GM21360 (cell line): Measurements from ENCODE around the gene VASH1.

ENCODE experiments used
- ATAC-seq: cut with Tn5 transposase; IDR thresholded peaks from one replicate; pipeline ENCODE4 v1.9.1; 2021; ENCODE audit warnings: mild to moderate bottlenecking, moderate library complexity; ENCODE audit not compliant: unreplicated experiment

The VASH1 gene

GRCh38 chr14:76782115-76782884, 21.0 kb downstream of the VASH1 start:
- no peak for ATAC-seq

DNA sequence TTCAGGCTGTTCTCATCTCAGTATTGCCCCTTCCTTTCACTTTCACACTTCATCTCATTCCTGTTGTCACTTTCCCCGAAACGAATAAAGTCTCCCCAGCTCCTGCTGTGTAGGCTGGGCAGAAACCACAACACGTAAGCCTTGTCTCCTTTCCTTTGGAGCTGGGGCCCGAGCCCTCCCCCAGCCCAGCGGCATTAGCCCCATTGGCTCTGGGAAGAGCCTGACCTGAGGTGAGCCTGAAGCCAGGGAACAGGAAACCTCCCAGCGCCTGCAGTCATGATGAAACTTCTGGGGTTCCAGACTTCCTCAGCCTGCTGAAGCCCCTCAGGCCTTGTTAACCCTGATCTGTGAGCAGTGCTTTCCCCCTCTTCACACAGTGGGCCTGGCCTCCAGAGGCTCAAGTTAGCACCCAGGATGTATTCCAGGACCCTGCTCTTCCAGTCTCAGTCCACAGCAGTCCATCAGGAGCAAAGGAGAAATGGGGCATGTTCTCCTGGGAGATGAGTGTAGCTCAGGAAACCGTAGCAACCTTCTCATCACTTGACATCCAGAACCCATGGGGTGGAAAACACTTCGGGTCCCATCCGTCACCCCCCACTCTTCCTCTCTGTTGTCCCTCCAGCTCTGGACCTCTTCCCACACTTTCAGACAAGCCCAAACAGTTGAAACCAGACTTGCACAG, 21.8 kb downstream of the VASH1 start:
- ATAC-seq, result no peak

GRCh38 chr14:76784266-76784874, 23.1 kb downstream of the VASH1 start:
- no peak for ATAC-seq

DNA sequence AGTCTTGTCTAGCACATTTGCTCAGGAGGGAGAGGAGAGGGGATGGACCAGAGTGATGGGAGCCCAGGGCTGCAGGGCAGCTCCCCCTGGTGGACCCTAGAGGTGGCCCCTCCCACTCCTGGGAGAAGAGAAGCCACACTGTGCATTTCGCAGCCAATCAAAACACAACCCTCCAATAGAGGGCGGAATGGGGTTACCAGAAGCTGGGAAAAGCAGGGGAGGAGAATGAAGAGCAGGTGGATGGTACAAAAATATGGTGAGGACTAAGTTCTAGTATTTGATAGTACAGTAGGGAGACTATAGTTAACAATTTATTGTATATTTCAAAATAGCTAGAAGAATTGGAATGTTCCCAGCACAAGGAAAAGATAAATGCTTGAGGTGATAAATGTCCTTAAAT, 23.6 kb downstream of the VASH1 start:
- peak; percentile 83 for ATAC-seq

DNA sequence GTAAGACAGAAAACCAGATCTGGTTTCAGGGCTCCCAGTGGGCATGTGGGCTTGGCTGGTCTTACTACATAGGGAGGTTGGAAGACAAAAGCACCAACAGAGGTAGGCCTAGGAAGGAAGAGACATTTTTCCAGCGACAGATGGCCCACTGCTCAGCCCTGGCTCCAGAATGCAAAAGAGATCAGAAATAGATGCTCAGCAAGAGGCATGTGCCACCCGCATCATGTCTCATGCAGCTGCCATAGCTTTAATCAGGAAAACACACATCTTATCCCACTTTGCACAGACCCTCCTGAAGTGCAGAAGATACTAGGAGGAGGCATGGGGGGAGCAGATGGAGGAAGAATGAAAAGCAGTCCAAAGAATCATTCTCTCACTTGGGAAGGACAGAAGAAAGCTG, 25.3 kb downstream of the VASH1 start:
- no peak for ATAC-seq

GRCh38 chr14:76792422-76792821, 31.2 kb downstream of the VASH1 start:
- ATAC-seq, result no peak

GRCh38 chr14:76793324-76793723, 32.1 kb downstream of the VASH1 start:
- ATAC-seq, result no peak

DNA sequence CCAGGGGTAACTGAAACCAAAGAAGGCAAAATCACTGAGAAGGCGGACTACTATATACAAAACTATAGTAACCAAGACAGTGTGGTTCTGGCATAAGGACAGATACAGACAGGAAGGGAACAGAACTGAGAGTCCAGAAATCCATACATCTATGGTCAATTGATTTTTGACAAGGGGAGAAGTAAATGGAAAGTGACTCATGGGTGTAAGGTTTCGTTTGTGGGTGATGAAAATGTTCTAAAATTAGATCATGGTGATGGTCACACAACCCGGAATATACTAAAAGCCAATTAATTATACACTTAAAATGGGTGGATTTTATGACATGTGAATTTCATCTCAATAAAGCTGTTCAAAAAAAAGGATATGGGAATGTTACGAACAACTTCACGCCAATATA, 32.7 kb downstream of the VASH1 start:
- no peak for ATAC-seq

DNA sequence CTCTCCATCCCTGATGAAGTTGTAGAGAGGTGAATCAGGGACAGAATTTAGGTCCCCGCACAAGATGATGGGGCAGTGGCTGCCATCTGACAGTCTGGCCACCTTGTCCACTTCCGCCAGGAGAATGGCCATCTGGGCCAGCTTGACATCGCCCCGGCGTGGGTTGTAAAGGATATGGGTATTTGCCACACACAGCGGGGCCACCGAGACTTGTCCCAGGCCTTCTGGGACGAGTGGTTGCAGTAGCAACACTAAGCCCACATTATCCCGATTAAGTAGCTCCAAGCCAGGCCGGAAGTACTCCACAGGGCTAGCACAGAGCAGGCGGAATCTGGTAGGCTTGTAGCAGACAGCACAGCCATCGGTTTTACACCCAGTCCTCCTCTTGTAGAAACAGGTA, 45.2 kb downstream of the VASH1 start:
- no peak for ATAC-seq

DNA sequence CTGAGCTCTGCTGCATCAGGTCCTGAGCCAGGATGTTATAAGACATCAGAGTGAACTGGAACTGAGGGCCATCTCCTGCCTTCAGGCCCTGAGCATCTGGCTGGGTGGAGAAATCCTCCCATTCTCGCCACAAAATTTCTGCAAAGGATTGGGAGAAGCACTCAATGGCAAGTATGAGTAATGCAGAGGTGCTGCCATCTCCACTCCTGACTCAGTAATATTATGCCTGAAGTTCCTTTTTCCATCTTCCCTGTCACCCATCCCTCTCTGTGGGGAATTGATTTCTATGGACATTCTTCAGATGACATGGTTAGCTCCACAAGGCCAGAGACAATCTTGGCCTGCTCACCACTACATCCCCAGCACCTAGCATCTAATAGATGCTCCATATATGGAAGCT, 46.7 kb downstream of the VASH1 start:
- no peak for ATAC-seq

GRCh38 chr14:76808990-76809389, 47.7 kb downstream of the VASH1 start:
- ATAC-seq, result no peak

DNA sequence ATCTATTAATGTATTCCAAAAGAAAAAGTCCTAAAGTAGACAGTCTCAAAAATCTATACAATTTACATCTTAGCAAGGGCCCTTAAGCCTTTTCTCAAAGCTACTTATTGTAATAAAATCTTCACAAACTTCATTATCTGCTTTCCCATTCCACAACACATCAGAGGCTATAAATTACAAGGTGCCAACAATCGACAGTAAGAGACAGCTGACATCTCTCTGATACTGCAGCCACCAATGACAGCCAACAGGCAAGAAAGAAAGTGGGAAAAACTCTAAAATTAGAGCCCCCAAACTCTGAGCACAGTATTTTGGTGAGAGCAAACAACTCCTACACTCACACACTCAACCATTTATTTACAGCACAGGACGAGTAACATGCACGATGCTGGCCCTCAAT, 49.3 kb downstream of the VASH1 start:
- no peak for ATAC-seq

DNA sequence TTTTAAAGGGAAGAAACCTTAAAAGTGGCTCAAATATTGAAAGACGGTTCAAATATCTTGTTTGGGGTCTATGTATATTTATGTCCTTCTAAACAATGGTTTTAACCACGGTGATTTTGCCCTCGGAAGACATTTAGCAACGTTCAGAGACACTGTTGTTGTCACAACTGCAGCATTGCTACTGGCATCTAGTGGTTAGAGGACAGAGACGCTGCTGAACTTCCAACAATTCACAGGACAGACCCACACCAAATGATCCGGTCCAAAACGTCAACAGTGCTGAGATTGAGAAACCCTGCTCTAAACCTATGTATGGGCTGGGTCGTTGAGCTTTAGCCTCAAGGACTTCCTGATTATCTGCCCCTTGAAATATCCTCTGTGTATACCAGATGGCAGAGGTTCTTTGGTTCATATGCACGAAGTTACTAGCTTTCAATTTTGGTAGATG, 49.7 kb downstream of the VASH1 start:
- no peak for ATAC-seq

DNA sequence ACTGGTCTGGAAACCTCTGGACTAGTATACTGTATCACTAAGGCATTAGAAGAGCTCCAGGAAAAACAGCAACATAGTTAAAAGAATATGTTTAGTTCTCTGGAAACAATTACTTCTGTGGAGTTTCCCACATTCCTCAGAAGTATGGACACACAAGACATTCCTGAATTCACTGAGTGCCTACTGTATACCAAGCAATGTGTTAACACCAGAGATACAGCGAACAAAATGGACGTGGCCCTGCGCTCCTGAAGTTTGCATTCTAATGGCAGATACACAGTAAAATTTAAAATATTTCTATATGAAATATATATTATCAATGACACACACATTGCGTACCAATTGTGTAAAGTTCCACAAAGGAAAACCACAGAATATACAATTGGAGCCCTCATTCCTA, 50.3 kb downstream of the VASH1 start:
- no peak for ATAC-seq

GRCh38 chr14:76812093-76812421, 50.8 kb downstream of the VASH1 start:
- no peak for ATAC-seq

DNA sequence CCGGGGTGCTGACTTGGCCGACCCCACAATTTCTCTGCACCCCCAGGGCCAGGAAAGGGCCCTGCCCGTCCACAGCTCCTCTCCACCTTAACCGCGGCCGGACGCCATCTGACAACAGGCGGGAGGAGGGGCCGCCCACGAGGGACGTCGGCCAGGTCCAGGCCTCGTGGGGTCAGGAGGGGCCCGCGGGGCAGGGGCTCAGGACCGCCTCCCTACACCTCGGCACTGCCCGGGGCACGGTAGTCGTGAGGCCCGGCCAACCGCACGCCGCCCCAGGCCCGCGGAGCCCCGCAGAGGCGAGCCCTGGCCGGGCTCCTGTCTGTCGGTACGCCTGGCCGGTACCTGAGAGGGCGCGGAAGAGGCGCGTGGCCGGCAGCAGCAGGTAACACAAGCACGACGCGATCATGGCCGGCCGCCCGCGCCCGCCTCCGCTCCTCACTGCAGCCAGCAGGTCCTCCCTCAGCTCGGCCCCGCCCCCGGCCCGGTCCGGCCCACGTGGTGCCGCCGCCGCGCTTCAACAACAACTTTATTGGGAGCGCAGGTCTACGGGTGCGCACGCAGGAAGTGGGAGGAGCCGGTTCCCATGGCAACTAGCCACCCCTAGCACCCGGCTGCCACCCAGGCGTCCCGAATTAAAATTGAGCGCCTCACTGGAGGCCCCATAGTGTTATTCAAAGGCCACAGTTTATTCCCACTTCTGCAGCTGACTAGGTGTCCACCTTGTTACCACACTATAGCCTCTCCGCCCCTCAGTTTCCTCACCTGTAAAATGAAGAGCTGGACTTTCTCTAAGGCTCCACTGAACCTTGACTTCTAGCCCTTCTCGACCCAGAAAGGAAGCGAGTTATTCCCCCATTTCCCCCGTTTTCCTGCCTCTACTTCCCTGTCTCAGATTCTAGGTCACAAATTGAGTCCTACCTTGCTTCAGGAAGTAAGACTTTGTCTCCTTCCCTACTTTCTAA, 51.4 kb downstream of the VASH1 start, which contains the start of gene ANGEL1:
Gene ANGEL1 (minus strand): TSS at position 461 of the 962 bp plus-strand sequence. CDS start 55 bp downstream, at position 406.
- ATAC-seq, result peak; percentile 75

GRCh38 chr14:76814726-76815645, 53.7 kb downstream of the VASH1 start:
- no peak for ATAC-seq

DNA sequence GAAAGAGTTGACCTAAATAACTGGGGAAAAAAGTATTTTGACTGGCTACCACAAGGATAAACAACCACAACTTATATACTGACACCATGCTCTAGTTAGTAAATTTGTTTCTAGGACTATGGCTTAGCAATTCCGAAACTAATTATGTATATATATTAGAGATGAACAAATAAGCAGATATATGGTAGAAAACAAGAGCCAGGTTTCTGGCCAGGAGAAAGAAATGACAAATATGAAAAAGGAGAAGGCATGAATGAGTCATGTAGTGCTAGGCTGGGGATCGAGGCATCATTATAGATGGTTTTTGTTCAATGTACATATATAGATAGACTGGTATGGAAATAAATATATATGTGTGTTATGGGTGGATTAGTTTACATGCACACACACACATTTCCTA, 59.4 kb downstream of the VASH1 start:
- ATAC-seq, result no peak

- ATAC-seq, result no peak
Observed at GRCh38 chr14:76826122-76826521, 64.9 kb downstream of the VASH1 start, which contains the start of gene LRRC74A. TSS of gene LRRC74A (plus strand) at chr14:76826408. CDS start at chr14:76826698, 290 bp downstream.
